HG02852 (cell line): ENCODE results near the gene GAP43.

Experiments
- ATAC-seq: cut with Tn5 transposase; IDR thresholded peaks from one replicate; pipeline ENCODE4 v1.9.1; 2021; ENCODE audit warnings: mild to moderate bottlenecking, moderate library complexity; ENCODE audit not compliant: unreplicated experiment

The GAP43 gene

GRCh38 chr3:115660646-115661337 is 37.5 kb downstream of the GAP43 start:
- ATAC-seq = no peak

- ATAC-seq = no peak
Measured at GRCh38 chr3:115662356-115662755, 39.0 kb downstream of the GAP43 start.

GRCh38 chr3:115663414-115663813 is 40.1 kb downstream of the GAP43 start:
- no peak for ATAC-seq

- no peak for ATAC-seq
Measured at GRCh38 chr3:115666081-115666480, 42.8 kb downstream of the GAP43 start.

- ATAC-seq = peak; percentile 69
Measured at GRCh38 chr3:115666920-115667737, 43.8 kb downstream of the GAP43 start.

GRCh38 chr3:115667738-115668065 is 44.4 kb downstream of the GAP43 start:
- peak; percentile 20 for ATAC-seq

- ATAC-seq = no peak
Measured at GRCh38 chr3:115670911-115671310, 47.6 kb downstream of the GAP43 start.

- no peak for ATAC-seq
Measured at GRCh38 chr3:115671761-115672455, 48.6 kb downstream of the GAP43 start.

GRCh38 chr3:115673881-115674280 is 50.6 kb downstream of the GAP43 start:
- no peak for ATAC-seq

GRCh38 chr3:115676336-115676735 is 53.0 kb downstream of the GAP43 start:
- ATAC-seq = no peak

- ATAC-seq = no peak
Measured at GRCh38 chr3:115680803-115681345, 57.6 kb downstream of the GAP43 start.

- no peak for ATAC-seq
Measured at GRCh38 chr3:115681736-115682135, 58.4 kb downstream of the GAP43 start.

- no peak for ATAC-seq
Measured at GRCh38 chr3:115683305-115683704, 60.0 kb downstream of the GAP43 start.

GRCh38 chr3:115683773-115684172 is 60.5 kb downstream of the GAP43 start:
- no peak for ATAC-seq

- ATAC-seq = peak; percentile 90
Measured at GRCh38 chr3:115685097-115685496, 61.8 kb downstream of the GAP43 start.

- no peak for ATAC-seq
Measured at GRCh38 chr3:115687721-115688120, 64.4 kb downstream of the GAP43 start.

GRCh38 chr3:115688418-115688817 is 65.1 kb downstream of the GAP43 start:
- no peak for ATAC-seq

- no peak for ATAC-seq
Measured at GRCh38 chr3:115689928-115690327, 66.6 kb downstream of the GAP43 start.

GRCh38 chr3:115691964-115692363 is 68.7 kb downstream of the GAP43 start:
- ATAC-seq = no peak

GRCh38 chr3:115692887-115693524 is 69.7 kb downstream of the GAP43 start:
- peak; percentile 94 for ATAC-seq

GRCh38 chr3:115693868-115694267 is 70.6 kb downstream of the GAP43 start:
- ATAC-seq = no peak
